GM21576 (cell line): ENCODE results near the gene ANKRD24.
A peak's percentile ranks its signal among the peaks of the same experiment; 100 is the strongest.
"Not testable (repeated sequence)": the region's sequence is repeated elsewhere in the genome, so short reads cannot be mapped to it uniquely, and the experiment has no call there.

Experiments used
- ATAC-seq: cut with Tn5 transposase; IDR thresholded peaks from one replicate; pipeline ENCODE4 v1.9.1; 2021; ENCODE audit warnings: mild to moderate bottlenecking, moderate library complexity; ENCODE audit not compliant: unreplicated experiment

ANKRD24 gene

GRCh38 chr19:4182084-4182810 lies at the start of gene ANKRD24, which contains the start of gene SIRT6:
Gene ANKRD24, plus strand, starts transcription at chr19:4182689. Its CDS starts 3,737 bp downstream, at chr19:4186426.
Gene SIRT6, minus strand, starts transcription at chr19:4182563. Its CDS starts 24 bp downstream, at chr19:4182539.
- peak; percentile 54 for ATAC-seq

GRCh38 chr19:4134351-4134750 lies 48.1 kb upstream of the ANKRD24 start:
- no peak for ATAC-seq

GRCh38 chr19:4135386-4135785 lies 47.1 kb upstream of the ANKRD24 start:
- not testable (repeated sequence) for ATAC-seq

- ATAC-seq, result no peak
These were observed 45.8 kb upstream of the ANKRD24 start for GRCh38 chr19:4136680-4137088.

GRCh38 chr19:4138445-4138844 lies 44.0 kb upstream of the ANKRD24 start:
- ATAC-seq, result no peak

- no peak for ATAC-seq
These were observed 42.8 kb upstream of the ANKRD24 start for GRCh38 chr19:4139614-4140236.

- ATAC-seq, result no peak
These were observed 42.2 kb upstream of the ANKRD24 start for GRCh38 chr19:4140237-4140711.

GRCh38 chr19:4142916-4143315 lies 39.6 kb upstream of the ANKRD24 start:
- ATAC-seq, result not testable (repeated sequence)

- no peak for ATAC-seq
These were observed 37.7 kb upstream of the ANKRD24 start for GRCh38 chr19:4144666-4145249.

GRCh38 chr19:4149518-4150288 lies 32.8 kb upstream of the ANKRD24 start:
- no peak for ATAC-seq

GRCh38 chr19:4151623-4152022 lies 30.9 kb upstream of the ANKRD24 start:
- ATAC-seq, result no peak

GRCh38 chr19:4152241-4152998 lies 30.1 kb upstream of the ANKRD24 start:
- ATAC-seq, result no peak

- ATAC-seq, result no peak
These were observed 27.7 kb upstream of the ANKRD24 start for GRCh38 chr19:4154571-4155312.

GRCh38 chr19:4157164-4157563 lies 25.3 kb upstream of the ANKRD24 start:
- ATAC-seq, result no peak

- not testable (repeated sequence) for ATAC-seq
These were observed 24.5 kb upstream of the ANKRD24 start for GRCh38 chr19:4157971-4158370.

- no peak for ATAC-seq
These were observed 20.9 kb upstream of the ANKRD24 start for GRCh38 chr19:4161415-4162077.

GRCh38 chr19:4164262-4164661 lies 18.2 kb upstream of the ANKRD24 start:
- no peak for ATAC-seq

GRCh38 chr19:4171676-4172075 lies 10.8 kb upstream of the ANKRD24 start:
- ATAC-seq, result no peak

- ATAC-seq, result no peak
These were observed 9.5 kb upstream of the ANKRD24 start for GRCh38 chr19:4172861-4173473.
